ENCODE data around the gene A4GALT.
"Not testable (repeated sequence)": the region's sequence is repeated elsewhere in the genome, so short reads cannot be mapped to it uniquely, and the experiment has no call there.

Gene A4GALT

GRCh38 chr22:42742940-42743339 lies 22.3 kb upstream of the A4GALT start:
- H4K20me1 ChIP-seq, result no peaks in the 10 kb centered on the region
- no peaks in the 10 kb centered on the region for H3K27me3 ChIP-seq
- no peaks in the 10 kb centered on the region for H3K36me3 ChIP-seq
- no peak overlapping the region for H3K9ac ChIP-seq
- no peak overlapping the region; the same call in 1 of the 2 replicates for H3K27ac ChIP-seq
- no peak overlapping the region for H3K4me3 ChIP-seq
- H3K4me2 ChIP-seq, result peak overlapping the region; percentile 56
- peaks cover 20% of the 10 kb centered on the region for H3K4me1 ChIP-seq
- no peak for TF ChIP-seq Cebpa-rat (IDR thresholded peaks at IDR 0.05)
- no peaks in the 10 kb centered on the region for H3K9me3 ChIP-seq

- not testable (repeated sequence) for H3K9me3 ChIP-seq, H3K27me3 ChIP-seq, H3K9ac ChIP-seq, H3K4me3 ChIP-seq, H4K20me1 ChIP-seq, H3K27ac ChIP-seq, H3K36me3 ChIP-seq
- Histone ChIP-seq H3K4me2 (peak overlapping the region; percentile 26), H3K4me1 (peaks cover 20% of the 10 kb centered on the region)
Observed at GRCh38 chr22:42740320-42740719, 19.6 kb upstream of the A4GALT start.

GRCh38 chr22:42734406-42734805 lies 13.7 kb upstream of the A4GALT start:
- no peak overlapping the region for H3K4me2 ChIP-seq

DNA sequence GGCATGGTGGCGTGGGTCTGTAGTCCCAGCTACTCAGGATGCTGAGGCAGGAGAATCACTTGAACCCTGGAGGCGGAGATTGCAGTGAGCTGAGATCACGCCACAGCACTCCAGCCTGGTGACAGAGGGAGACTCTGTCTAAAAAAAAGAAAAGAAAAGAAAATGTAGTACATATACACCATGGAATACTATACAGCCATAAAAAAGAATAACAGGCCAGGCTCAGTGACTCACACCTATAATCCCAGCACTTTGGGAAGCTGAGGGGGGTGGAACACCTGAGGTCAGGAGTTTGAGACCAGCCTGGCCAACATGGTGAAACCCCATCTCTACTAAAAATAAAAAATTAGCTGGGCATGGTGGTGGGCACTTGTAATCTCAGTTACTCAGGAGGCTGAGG lies 12.7 kb upstream of the A4GALT start:
- H3K27ac ChIP-seq, H3K36me3 ChIP-seq, H3K9ac ChIP-seq, H3K4me2 ChIP-seq, H3K27me3 ChIP-seq, H3K4me3 ChIP-seq, H4K20me1 ChIP-seq, H3K9me3 ChIP-seq, H3K4me1 ChIP-seq: not testable (repeated sequence)

More at GRCh38 chr22:42734406-42734805, 13.7 kb upstream of the A4GALT start:
- no peaks in the 10 kb centered on the region for H3K9me3 ChIP-seq
- no peaks in the 10 kb centered on the region for H4K20me1 ChIP-seq
- H3K9ac ChIP-seq, result no peak overlapping the region
- TF ChIP-seq Cebpa-rat (IDR thresholded peaks at IDR 0.05), result no peak
- no peak overlapping the region for H3K4me3 ChIP-seq
- no peaks in the 10 kb centered on the region for H3K27me3 ChIP-seq
- H3K4me1 ChIP-seq, result no peaks in the 10 kb centered on the region
- H3K27ac ChIP-seq, result no peak overlapping the region
- no peaks in the 10 kb centered on the region for H3K36me3 ChIP-seq

DNA sequence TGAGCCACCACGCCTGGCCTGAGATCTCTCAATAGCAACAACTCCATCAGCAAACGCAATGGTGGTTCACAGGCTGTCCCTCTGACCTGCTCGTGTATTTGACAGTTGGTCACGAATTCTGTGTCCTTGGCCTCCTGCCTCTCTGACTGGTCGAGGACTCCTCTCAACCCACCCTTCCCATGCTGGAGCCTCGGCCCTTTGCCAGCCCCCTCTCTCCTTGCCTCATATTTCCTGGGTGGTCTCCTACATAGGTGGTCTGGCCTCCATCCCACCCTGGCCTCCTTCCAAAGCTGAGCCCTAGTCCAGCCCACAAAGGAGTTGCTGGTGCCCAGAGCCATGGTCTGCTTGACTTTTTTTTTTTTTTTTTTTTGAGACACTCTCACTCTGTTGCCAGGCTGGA lies 11.4 kb upstream of the A4GALT start:
- H3K4me1 ChIP-seq, result peaks cover 12% of the 10 kb centered on the region
- no peaks in the 10 kb centered on the region for H3K9me3 ChIP-seq
- H3K27ac ChIP-seq, result no peak overlapping the region
- no peak for TF ChIP-seq Cebpa-rat (IDR thresholded peaks at IDR 0.05)
- H3K27me3 ChIP-seq, result no peaks in the 10 kb centered on the region
- no peaks in the 10 kb centered on the region for H3K36me3 ChIP-seq
- H3K4me2 ChIP-seq, result no peak overlapping the region
- no peak overlapping the region for H3K4me3 ChIP-seq
- no peaks in the 10 kb centered on the region for H4K20me1 ChIP-seq
- H3K9ac ChIP-seq, result no peak overlapping the region

DNA sequence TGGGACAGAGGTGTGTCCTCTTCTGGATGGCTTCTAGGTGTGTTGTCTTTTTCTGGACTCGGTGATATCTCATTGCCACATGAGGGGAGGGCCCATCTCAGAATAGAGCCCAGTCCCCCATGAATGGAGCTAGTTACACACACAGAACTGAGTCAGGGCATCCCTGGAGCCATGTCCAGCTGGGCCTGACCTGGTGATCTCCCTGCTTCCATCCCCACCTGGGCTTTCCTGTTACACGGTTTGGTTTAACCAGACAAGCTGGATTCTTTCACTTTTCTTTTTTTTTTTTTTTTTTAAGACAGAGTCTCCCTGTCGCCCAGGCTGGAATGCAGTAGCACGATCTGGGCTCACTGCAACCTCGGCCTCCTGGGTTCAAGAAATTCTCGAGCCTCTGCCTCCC lies 6.1 kb upstream of the A4GALT start:
- no peak overlapping the region for H3K4me3 ChIP-seq
- H3K9ac ChIP-seq, result no peak overlapping the region
- H3K4me2 ChIP-seq, result peak overlapping the region; percentile 55
- peaks cover 24% of the 10 kb centered on the region for H3K27me3 ChIP-seq
- no peak for TF ChIP-seq Cebpa-rat (IDR thresholded peaks at IDR 0.05)
- no peak overlapping the region for H3K27ac ChIP-seq
- peaks cover 33% of the 10 kb centered on the region for H3K4me1 ChIP-seq
- no peaks in the 10 kb centered on the region for H3K36me3 ChIP-seq
- H3K9me3 ChIP-seq, result no peaks in the 10 kb centered on the region
- H4K20me1 ChIP-seq, result no peaks in the 10 kb centered on the region; the same call in 1 of the 2 replicates

- Histone ChIP-seq H3K4me3 (no peak overlapping the region), H3K9ac (no peak overlapping the region), H3K27ac (no peak overlapping the region), H3K4me2 (no peak overlapping the region), H3K36me3 (no peaks in the 10 kb centered on the region), H3K4me1 (peaks cover 37% of the 10 kb centered on the region), H3K9me3 (no peaks in the 10 kb centered on the region), H3K27me3 (peaks cover 34% of the 10 kb centered on the region), H4K20me1 (peaks cover 5% of the 10 kb centered on the region)
- no peak for TF ChIP-seq Cebpa-rat (IDR thresholded peaks at IDR 0.05)
Observed at GRCh38 chr22:42725606-42726355, 5.1 kb upstream of the A4GALT start.

DNA sequence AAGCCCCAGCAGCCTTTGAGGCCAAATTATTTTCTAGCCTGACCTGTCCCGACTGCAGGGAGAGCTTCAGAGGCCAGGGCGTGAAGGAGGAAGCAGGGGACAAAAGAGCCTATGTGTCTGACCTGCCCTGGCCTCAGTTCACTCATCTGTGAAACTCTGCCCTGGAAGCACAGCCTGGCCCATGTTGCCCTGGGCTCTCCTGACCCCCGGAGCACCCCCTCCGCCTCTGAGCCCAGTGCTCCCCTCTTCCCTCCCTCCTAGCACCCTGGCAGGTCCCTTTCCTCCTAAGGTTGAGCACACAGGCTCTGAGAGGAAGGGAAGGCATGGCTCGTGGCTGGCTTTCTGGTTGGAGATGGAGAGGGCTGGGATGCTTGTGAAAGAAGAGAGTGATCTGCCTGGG lies 3.4 kb upstream of the A4GALT start:
- Histone ChIP-seq H3K27ac (no peak overlapping the region), H4K20me1 (peaks cover 22% of the 10 kb centered on the region), H3K27me3 (peaks cover 51% of the 10 kb centered on the region), H3K9me3 (no peaks in the 10 kb centered on the region), H3K4me1 (peaks cover 53% of the 10 kb centered on the region), H3K36me3 (no peaks in the 10 kb centered on the region), H3K9ac (no peak overlapping the region), H3K4me2 (no peak overlapping the region), H3K4me3 (no peak overlapping the region)
- TF ChIP-seq Cebpa-rat (IDR thresholded peaks at IDR 0.05), result no peak

DNA sequence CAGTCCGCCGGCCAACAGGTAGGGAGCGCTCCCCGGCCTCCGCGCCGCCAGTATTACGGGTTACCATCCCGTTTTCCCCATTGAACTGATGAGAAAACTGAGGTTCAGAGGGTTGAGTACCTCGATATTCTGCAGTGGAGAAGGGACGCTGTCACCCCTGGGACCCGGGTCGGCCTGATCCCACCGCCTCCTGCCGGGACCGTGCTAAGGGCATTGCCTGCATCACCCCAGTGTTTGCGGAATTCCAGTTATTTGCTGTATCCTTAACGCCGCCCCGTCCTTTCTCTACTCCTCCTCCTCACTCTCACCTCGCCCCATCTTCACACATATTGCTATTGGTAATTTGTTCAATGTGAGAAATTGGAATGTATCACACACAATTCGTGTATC lies 370 bp upstream of the A4GALT start:
- peaks cover 61% of the 10 kb centered on the region for H3K4me1 ChIP-seq
- no peak for TF ChIP-seq Cebpa-rat (IDR thresholded peaks at IDR 0.05)
- H4K20me1 ChIP-seq, result peaks cover 27% of the 10 kb centered on the region
- H3K4me3 ChIP-seq, result peak overlapping the region; percentile 63
- H3K4me2 ChIP-seq, result peak overlapping the region; percentile 94
- H3K27me3 ChIP-seq, result peaks cover 72% of the 10 kb centered on the region
- H3K36me3 ChIP-seq, result no peaks in the 10 kb centered on the region
- no peak overlapping the region for H3K9ac ChIP-seq
- H3K9me3 ChIP-seq, result no peaks in the 10 kb centered on the region
- no peak overlapping the region for H3K27ac ChIP-seq

DNA sequence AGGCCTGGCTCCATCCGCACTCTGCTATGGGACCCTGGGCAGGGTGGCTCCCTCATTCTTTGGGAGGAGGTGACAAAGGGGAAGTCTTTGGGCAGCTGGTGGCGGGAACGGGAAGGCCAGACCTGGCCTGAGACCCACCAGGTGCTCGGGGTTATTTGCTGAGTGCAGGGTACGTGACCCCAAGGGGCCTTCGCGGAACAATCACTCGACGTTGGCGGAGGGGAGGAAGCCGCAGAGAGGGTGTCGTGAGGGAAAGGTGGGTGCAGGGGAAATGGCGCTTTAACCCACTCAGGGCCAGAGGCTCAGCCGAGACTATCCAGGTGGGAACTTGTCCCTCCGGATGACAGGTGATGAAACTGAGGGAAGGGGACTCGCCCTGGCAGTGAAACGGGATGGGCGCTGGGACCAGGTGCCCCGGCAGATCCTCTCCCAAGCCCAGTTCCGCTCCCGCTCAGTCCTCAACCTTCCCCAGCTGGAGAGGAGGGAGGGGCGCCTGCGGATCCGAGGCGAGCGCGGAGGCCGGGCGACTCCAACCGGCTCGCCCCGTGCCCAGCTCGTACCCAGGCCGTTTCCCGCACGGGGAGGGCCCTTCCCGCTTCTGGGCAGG lies 911 bp downstream of the A4GALT start:
- peak overlapping the region; percentile 94 for H3K4me2 ChIP-seq

More for the DNA sequence above, 911 bp downstream of the A4GALT start:
- H3K4me1 ChIP-seq, result peaks cover 60% of the 10 kb centered on the region
- peaks cover 72% of the 10 kb centered on the region for H3K27me3 ChIP-seq
- no peaks in the 10 kb centered on the region for H3K9me3 ChIP-seq
- TF ChIP-seq Cebpa-rat (IDR thresholded peaks at IDR 0.05), result no peak
- H3K27ac ChIP-seq, result no peak overlapping the region
- peaks cover 27% of the 10 kb centered on the region for H4K20me1 ChIP-seq
- H3K36me3 ChIP-seq, result no peaks in the 10 kb centered on the region
- peak overlapping the region; percentile 29; the same call in 1 of the 2 replicates for H3K9ac ChIP-seq
- H3K4me3 ChIP-seq, result peak overlapping the region; percentile 63

Measured in BLaER1 (cell line).